Astrocyte of the cerebellum (primary cell): ENCODE data around the gene COX7B.

Source experiments
- DNase-seq: peaks from one replicate; pipeline ENCODE4 v3.0.0-alpha.2; 2011; ENCODE audit warnings: low read depth
- H3K4me3 ChIP-seq: 2 replicates; pipeline ENCODE4 v1.5.1; 2011; ENCODE audit warnings: mild to moderate bottlenecking, low read depth, low read length, moderate library complexity
- CTCF ChIP-seq: IDR thresholded peaks from 2 replicates; pipeline ENCODE4 v1.5.1; 2012; ENCODE audit warnings: low read length, low read depth, moderate library complexity, mild to moderate bottlenecking; ENCODE audit errors: missing control alignments
- in situ Hi-C: cut with HindIII; loops from 2 replicates; pipeline ENCODE4 v1.10.0; 2017; ENCODE audit warnings: low sequenced_read_pairs

The COX7B gene

GRCh38 chrX:77945910-77946545 is 46.8 kb downstream of the COX7B start:
- no peak for TF ChIP-seq CTCF
- DNase-seq = no peak
- in situ Hi-C loops = no loop called here
- H3K4me3 ChIP-seq = no peak overlapping the region

- H3K4me3 ChIP-seq = no peak overlapping the region
- no peak for DNase-seq
- in situ Hi-C loops = no loop called here
- no peak for TF ChIP-seq CTCF
These were observed 47.3 kb downstream of the COX7B start for GRCh38 chrX:77946571-77946970.

- no peak for DNase-seq
- in situ Hi-C loops = no loop called here
- no peak overlapping the region for H3K4me3 ChIP-seq
- TF ChIP-seq CTCF = no peak
These were observed 50.6 kb downstream of the COX7B start for GRCh38 chrX:77949840-77950239.

GRCh38 chrX:77952173-77952572 is 52.9 kb downstream of the COX7B start:
- TF ChIP-seq CTCF = no peak
- H3K4me3 ChIP-seq = no peak overlapping the region
- in situ Hi-C loops = no loop called here
- DNase-seq = no peak

GRCh38 chrX:77953302-77953701 is 54.0 kb downstream of the COX7B start:
- DNase-seq = no peak
- no peak overlapping the region for H3K4me3 ChIP-seq
- TF ChIP-seq CTCF = no peak
- in situ Hi-C loops = no loop called here

- in situ Hi-C loops = no loop called here
- DNase-seq = no peak
- no peak overlapping the region for H3K4me3 ChIP-seq
- no peak for TF ChIP-seq CTCF
These were observed 54.4 kb downstream of the COX7B start for GRCh38 chrX:77953708-77954107.
